Mesenchymal stem cell (in vitro differentiated cells and primary cell): ENCODE data around the gene THBS3.
"Not testable (repeated sequence)": the region's sequence is repeated elsewhere in the genome, so short reads cannot be mapped to it uniquely, and the experiment has no call there.

Source experiments
- DNase-seq: peaks from one replicate; pipeline ENCODE4 v3.0.0-alpha.2; 2013
- H2AFZ ChIP-seq: one replicate; pipeline ENCODE4 v1.6.1; 2013; ENCODE audit warnings: low read depth, mild to moderate bottlenecking, control low read depth, inconsistent platforms, low read length, moderate library complexity
- H2AK5ac ChIP-seq: 2 replicates; pipeline ENCODE4 v1.6.1; 2013; ENCODE audit warnings: low read length, moderate library complexity, mild to moderate bottlenecking, inconsistent platforms; ENCODE audit not compliant: severe bottlenecking
- H2BK120ac ChIP-seq: one replicate; pipeline ENCODE4 v1.6.1; 2013; ENCODE audit warnings: low read depth, mild to moderate bottlenecking, inconsistent platforms, low read length, moderate library complexity
- H2BK12ac ChIP-seq, 2 experiments: one replicate each; pipeline ENCODE4 v1.6.1; 2013; ENCODE audit warnings: inconsistent platforms in 2 of 2, low read length in 2 of 2, mild to moderate bottlenecking in 2 of 2, moderate library complexity in 2 of 2, control low read depth in 1 of 2
- H2BK15ac ChIP-seq: one replicate; pipeline ENCODE4 v1.6.1; 2013; ENCODE audit warnings: mild to moderate bottlenecking, low read depth, inconsistent platforms; ENCODE audit not compliant: poor library complexity, severe bottlenecking
- H2BK5ac ChIP-seq: 2 replicates; pipeline ENCODE4 v1.6.1; 2013; ENCODE audit warnings: low read depth, mild to moderate bottlenecking, low read length, control low read depth, inconsistent platforms; ENCODE audit not compliant: poor library complexity, severe bottlenecking
- H3K14ac ChIP-seq, 2 experiments: one replicate each; pipeline ENCODE4 v1.6.1; 2013; ENCODE audit warnings: inconsistent platforms in 2 of 2, low read length in 2 of 2, control low read depth in 1 of 2, mild to moderate bottlenecking in 1 of 2, moderate library complexity in 1 of 2
- H3K18ac ChIP-seq, 2 experiments: one replicate each; pipeline ENCODE4 v1.6.1; 2013; ENCODE audit warnings: inconsistent platforms in 2 of 2, low read length in 2 of 2, control low read depth in 1 of 2, low read depth in 1 of 2, mild to moderate bottlenecking in 1 of 2
- H3K23ac ChIP-seq, 2 experiments: one replicate each; pipeline ENCODE4 v1.6.1; 2013; ENCODE audit warnings: inconsistent platforms in 2 of 2, low read length in 2 of 2, mild to moderate bottlenecking in 2 of 2, moderate library complexity in 2 of 2, control low read depth in 1 of 2
- H3K27ac ChIP-seq: 2 replicates; pipeline ENCODE4 v1.5.1; 2013; ENCODE audit warnings: mild to moderate bottlenecking, moderate library complexity, low read length, control low read depth, inconsistent platforms; ENCODE audit not compliant: poor library complexity, severe bottlenecking
- H3K27me3 ChIP-seq, 2 experiments: 2 replicates each; pipeline versions ENCODE4 v1.6.1 to v1.7.0; 2013; ENCODE audit warnings: low read length in 2 of 2, mild to moderate bottlenecking in 2 of 2, moderate library complexity in 2 of 2, control low read depth in 1 of 2, inconsistent platforms in 1 of 2; ENCODE audit not compliant: control insufficient read depth in 1 of 2, insufficient read depth in 1 of 2
- H3K36me3 ChIP-seq, 2 experiments: 2 replicates each; pipeline versions ENCODE4 v1.6.1 to v1.7.0; 2013; ENCODE audit warnings: low read length in 2 of 2, control low read depth in 1 of 2, inconsistent platforms in 1 of 2, low read depth in 1 of 2, mild to moderate bottlenecking in 1 of 2; ENCODE audit not compliant: insufficient read depth in 2 of 2, control insufficient read depth in 1 of 2
- H3K4ac ChIP-seq, 2 experiments: one replicate each; pipeline ENCODE4 v1.6.1; 2013; ENCODE audit warnings: inconsistent platforms in 2 of 2, low read length in 2 of 2, mild to moderate bottlenecking in 2 of 2, moderate library complexity in 2 of 2, control low read depth in 1 of 2, low read depth in 1 of 2
- H3K4me1 ChIP-seq: 2 replicates; pipeline ENCODE4 v1.6.1; 2013; ENCODE audit warnings: low read depth, low read length, control low read depth; ENCODE audit not compliant: control insufficient read depth, insufficient read depth
- H3K4me2 ChIP-seq: 2 replicates; pipeline ENCODE4 v1.6.1; 2013; ENCODE audit warnings: low read length, mild to moderate bottlenecking, inconsistent platforms; ENCODE audit not compliant: poor library complexity, severe bottlenecking
- H3K4me3 ChIP-seq, 2 experiments: 2 replicates each; pipeline versions ENCODE4 v1.5.1 to v1.7.0; 2013; ENCODE audit warnings: low read length in 2 of 2, mild to moderate bottlenecking in 2 of 2, control low read depth in 1 of 2, low read depth in 1 of 2; ENCODE audit not compliant: insufficient read depth in 1 of 2
- H3K79me1 ChIP-seq: replicated peaks from 2 replicates; pipeline ENCODE4 v1.6.1; 2013; ENCODE audit warnings: mild to moderate bottlenecking, control low read depth, low read length, inconsistent platforms; ENCODE audit not compliant: poor library complexity, severe bottlenecking
- H3K9ac ChIP-seq: 2 replicates; pipeline ENCODE4 v1.7.0; 2013; ENCODE audit warnings: mild to moderate bottlenecking, low read length, moderate library complexity
- H3K9me3 ChIP-seq: 2 replicates; pipeline ENCODE4 v1.7.0; 2013; ENCODE audit warnings: mild to moderate bottlenecking, low read length; ENCODE audit not compliant: control insufficient read depth
- H4K8ac ChIP-seq: one replicate; pipeline ENCODE4 v1.6.1; 2013; ENCODE audit warnings: inconsistent platforms, mild to moderate bottlenecking, low read length, moderate library complexity
- H4K91ac ChIP-seq: one replicate; pipeline ENCODE4 v1.6.1; 2013; ENCODE audit warnings: mild to moderate bottlenecking, low read length, inconsistent platforms
- WGBS: methylation state at CpG from one replicate; pipeline ENCODE4 v1.1.7; 2013; ENCODE audit warnings: mixed read lengths; 5-methylcytosine and 5-hydroxymethylcytosine counted together

THBS3 gene

GRCh38 chr1:155233502-155233901 is 25.8 kb upstream of the THBS3 start:
- not testable (repeated sequence) for H3K14ac ChIP-seq, H3K27ac ChIP-seq, DNase-seq, H3K18ac ChIP-seq, H3K9me3 ChIP-seq, H2BK120ac ChIP-seq, H3K79me1 ChIP-seq, H3K23ac ChIP-seq, H3K4me3 ChIP-seq, H2AFZ ChIP-seq, H4K8ac ChIP-seq, H3K27me3 ChIP-seq, H3K4ac ChIP-seq, H2BK15ac ChIP-seq, H2BK12ac ChIP-seq, H4K91ac ChIP-seq, H3K4me2 ChIP-seq, H3K4me1 ChIP-seq, H2AK5ac ChIP-seq, H3K9ac ChIP-seq, H2BK5ac ChIP-seq
- H3K36me3 ChIP-seq: peaks cover 27% of the 10 kb centered on the region in 2 experiments
- 86% methylated on average over 1 of the region's 5 CpGs for WGBS

GRCh38 chr1:155232001-155232978 is 24.6 kb upstream of the THBS3 start:
- H2BK12ac ChIP-seq, H2AFZ ChIP-seq, H3K9ac ChIP-seq, H2BK15ac ChIP-seq, H3K27me3 ChIP-seq, H4K8ac ChIP-seq, H3K9me3 ChIP-seq, H3K79me1 ChIP-seq, H3K4me3 ChIP-seq, H3K14ac ChIP-seq, H3K4ac ChIP-seq, H4K91ac ChIP-seq, H3K23ac ChIP-seq, DNase-seq, H2AK5ac ChIP-seq, H3K4me2 ChIP-seq, H2BK120ac ChIP-seq, H3K18ac ChIP-seq, H3K4me1 ChIP-seq: not testable (repeated sequence)
- Histone ChIP-seq H2BK5ac (peak overlapping the region; percentile 31), H3K36me3 (peaks cover 19 to 22% of the 10 kb centered on the region in 2 experiments), H3K27ac (peak overlapping the region; percentile 60)
- WGBS: 87% methylated on average over 12 of the region's 13 CpGs

- not testable (repeated sequence) for H2BK5ac ChIP-seq, H3K79me1 ChIP-seq, H4K8ac ChIP-seq, H2AFZ ChIP-seq, H2BK12ac ChIP-seq, H2AK5ac ChIP-seq, H2BK15ac ChIP-seq, H3K23ac ChIP-seq, H3K27ac ChIP-seq, DNase-seq, H3K4me1 ChIP-seq, H3K14ac ChIP-seq, H3K4me3 ChIP-seq, H3K9me3 ChIP-seq, H3K18ac ChIP-seq, H3K9ac ChIP-seq, H2BK120ac ChIP-seq, H3K27me3 ChIP-seq, H3K4me2 ChIP-seq, H3K4ac ChIP-seq
- 45% methylated on average over 3 of the region's 3 CpGs for WGBS
- peaks cover 9 to 14% of the 10 kb centered on the region in 2 experiments for H3K36me3 ChIP-seq
- peak overlapping the region; percentile 34 for H4K91ac ChIP-seq
Observed at GRCh38 chr1:155231302-155231701, 23.6 kb upstream of the THBS3 start.

- Histone ChIP-seq H3K4me2 (peak overlapping the region; percentile 64), H2BK5ac (no peak overlapping the region), H3K9me3 (no peaks in the 10 kb centered on the region), H3K27me3 (no peaks in the 10 kb centered on the region), H3K4me3 (peak overlapping the region in 1 of 2 experiments; percentile 85), H3K79me1 (peaks cover 2% of the 10 kb centered on the region), H2BK120ac (no peak overlapping the region), H4K91ac (peak overlapping the region; percentile 89), H2AFZ (no peak overlapping the region), H3K23ac (no peak overlapping the region), H2BK12ac (no peak overlapping the region), H3K4me1 (peaks cover 19% of the 10 kb centered on the region), H3K9ac (peak overlapping the region; percentile 95), H3K36me3 (peaks cover 0 to 3% of the 10 kb centered on the region in 2 experiments), H3K27ac (peak overlapping the region; percentile 59), H3K4ac (peak overlapping the region; percentile 12 to 39), H3K14ac (no peak overlapping the region), H2AK5ac (peak overlapping the region; percentile 45), H4K8ac (peak overlapping the region; percentile 86), H2BK15ac (no peak overlapping the region), H3K18ac (peak overlapping the region in 1 of 2 experiments; percentile 46)
- no peak for DNase-seq
- WGBS: 47% methylated on average over 7 of the region's 9 CpGs
Observed at GRCh38 chr1:155228096-155228427, 20.4 kb upstream of the THBS3 start.
